Mesendoderm (in vitro differentiated cells): ENCODE results near the gene TTC34.

Source experiments
- DNase-seq: peaks from one replicate; pipeline ENCODE4 v3.0.0; 2013
- H2AK5ac ChIP-seq: 2 replicates; pipeline ENCODE4 v1.6.1; 2013; ENCODE audit warnings: low read length, inconsistent platforms
- H2BK120ac ChIP-seq: 2 replicates; pipeline ENCODE4 v1.6.1; 2013; ENCODE audit warnings: low read depth, mild to moderate bottlenecking, low read length, moderate library complexity, mixed read lengths
- H2BK15ac ChIP-seq: replicated peaks from 2 replicates; pipeline ENCODE4 v1.6.1; 2013; ENCODE audit warnings: low read depth, mild to moderate bottlenecking, moderate library complexity
- H2BK5ac ChIP-seq: 2 replicates; pipeline ENCODE4 v1.6.1; 2013; ENCODE audit warnings: low read length, inconsistent platforms
- H3K18ac ChIP-seq: 2 replicates; pipeline ENCODE4 v1.6.1; 2013; ENCODE audit warnings: mild to moderate bottlenecking, low read length, mixed read lengths
- H3K23ac ChIP-seq: one replicate; pipeline ENCODE4 v1.6.1; 2013; ENCODE audit warnings: low read length
- H3K27ac ChIP-seq: 2 replicates; pipeline ENCODE4 v1.5.1; 2013; ENCODE audit warnings: low read depth, mild to moderate bottlenecking, inconsistent platforms, low read length, moderate library complexity
- H3K27me3 ChIP-seq: 2 replicates; pipeline ENCODE4 v1.6.1; 2013; ENCODE audit warnings: low read length, control low read depth, mild to moderate bottlenecking, inconsistent platforms; ENCODE audit not compliant: insufficient read depth, poor library complexity
- H3K36me3 ChIP-seq: 2 replicates; pipeline ENCODE4 v1.6.1; 2013; ENCODE audit warnings: low read length, inconsistent platforms; ENCODE audit not compliant: control insufficient read depth, insufficient read depth
- H3K4ac ChIP-seq: one replicate; pipeline ENCODE4 v1.6.1; 2013; ENCODE audit warnings: low read depth, mild to moderate bottlenecking, low read length, moderate library complexity
- H3K4me1 ChIP-seq: 2 replicates; pipeline ENCODE4 v1.6.1; 2013; ENCODE audit warnings: low read depth, low read length, inconsistent platforms; ENCODE audit not compliant: control insufficient read depth
- H3K4me2 ChIP-seq: 2 replicates; pipeline ENCODE4 v1.6.1; 2013; ENCODE audit warnings: low read length
- H3K4me3 ChIP-seq: 2 replicates; pipeline ENCODE4 v1.5.1; 2013; ENCODE audit warnings: mild to moderate bottlenecking, low read length
- H3K56ac ChIP-seq: one replicate; pipeline ENCODE4 v1.6.1; 2013; ENCODE audit warnings: low read length
- H3K79me1 ChIP-seq: 2 replicates; pipeline ENCODE4 v1.6.1; 2013; ENCODE audit warnings: low read length, inconsistent platforms
- H3K79me2 ChIP-seq: 2 replicates; pipeline ENCODE4 v1.6.1; 2013; ENCODE audit warnings: mild to moderate bottlenecking, low read length; ENCODE audit not compliant: control insufficient read depth, insufficient read depth
- H3K9ac ChIP-seq: 2 replicates; pipeline ENCODE4 v1.6.1; 2013; ENCODE audit warnings: low read length, inconsistent platforms
- H4K5ac ChIP-seq: one replicate; pipeline ENCODE4 v1.6.1; 2013; ENCODE audit warnings: low read length
- H4K8ac ChIP-seq: one replicate; pipeline ENCODE4 v1.6.1; 2013; ENCODE audit warnings: low read depth, mild to moderate bottlenecking, control low read depth, low read length, moderate library complexity
- WGBS: extraction: QIAGEN DNeasy Blood & Tissue Kit; methylation state at CpG from one replicate; pipeline ENCODE4 v1.1.7; 2013; ENCODE audit warnings: low lambda C conversion rate, missing lambda C conversion rate; ENCODE audit not compliant: insufficient coverage; ENCODE audit errors: extremely low coverage; 5-methylcytosine and 5-hydroxymethylcytosine counted together

Gene TTC34

GRCh38 chr1:2805801-2806430 lies 4.4 kb upstream of the TTC34 start:
- no peaks in the 10 kb centered on the region for H3K79me1 ChIP-seq

GRCh38 chr1:2804628-2805351 lies 3.3 kb upstream of the TTC34 start:
- no peak overlapping the region for H3K4ac ChIP-seq
- no peak overlapping the region for H3K4me3 ChIP-seq
- H2BK5ac ChIP-seq = no peak overlapping the region
- H2BK120ac ChIP-seq = no peak overlapping the region
- no peak overlapping the region for H3K9ac ChIP-seq
- no peak for DNase-seq
- WGBS = no CpG with 5 or more reads among the region's 19 CpGs
- H3K4me1 ChIP-seq = no peaks in the 10 kb centered on the region
- H3K36me3 ChIP-seq = no peaks in the 10 kb centered on the region
- no peak overlapping the region for H3K27ac ChIP-seq
- H2AK5ac ChIP-seq = no peak overlapping the region
- no peaks in the 10 kb centered on the region for H3K79me1 ChIP-seq
- H2BK15ac ChIP-seq = no peak overlapping the region
- H3K56ac ChIP-seq = no peak overlapping the region
- H4K5ac ChIP-seq = no peak overlapping the region
- no peaks in the 10 kb centered on the region for H3K79me2 ChIP-seq
- H3K27me3 ChIP-seq = no peaks in the 10 kb centered on the region
- no peak overlapping the region for H3K4me2 ChIP-seq
- H3K18ac ChIP-seq = no peak overlapping the region
- H4K8ac ChIP-seq = no peak overlapping the region
- H3K23ac ChIP-seq = no peak overlapping the region

More at GRCh38 chr1:2805801-2806430, 4.4 kb upstream of the TTC34 start:
- Histone ChIP-seq H3K18ac (no peak overlapping the region), H3K4me3 (no peak overlapping the region), H2AK5ac (no peak overlapping the region), H4K5ac (no peak overlapping the region), H3K27me3 (no peaks in the 10 kb centered on the region), H3K4me2 (no peak overlapping the region), H2BK15ac (no peak overlapping the region), H3K4ac (no peak overlapping the region), H3K56ac (no peak overlapping the region), H3K23ac (no peak overlapping the region), H3K36me3 (no peaks in the 10 kb centered on the region), H3K9ac (no peak overlapping the region), H3K27ac (no peak overlapping the region), H3K4me1 (no peaks in the 10 kb centered on the region), H3K79me2 (no peaks in the 10 kb centered on the region), H2BK5ac (no peak overlapping the region), H4K8ac (no peak overlapping the region), H2BK120ac (no peak overlapping the region)
- no CpG with 5 or more reads among the region's 25 CpGs for WGBS
- no peak for DNase-seq

- H4K8ac ChIP-seq = no peak overlapping the region
- no peak overlapping the region for H2BK15ac ChIP-seq
- no peaks in the 10 kb centered on the region for H3K79me2 ChIP-seq
- no peak overlapping the region for H3K4me3 ChIP-seq
- DNase-seq = no peak
- H3K79me1 ChIP-seq = no peaks in the 10 kb centered on the region
- H3K18ac ChIP-seq = no peak overlapping the region
- H3K4me2 ChIP-seq = no peak overlapping the region
- H3K36me3 ChIP-seq = no peaks in the 10 kb centered on the region
- no peak overlapping the region for H3K9ac ChIP-seq
- WGBS = no CpG with 5 or more reads among the region's 19 CpGs
- H3K56ac ChIP-seq = no peak overlapping the region
- H3K4me1 ChIP-seq = no peaks in the 10 kb centered on the region
- no peaks in the 10 kb centered on the region for H3K27me3 ChIP-seq
- H2BK120ac ChIP-seq = no peak overlapping the region
- no peak overlapping the region for H2BK5ac ChIP-seq
- no peak overlapping the region for H3K27ac ChIP-seq
- no peak overlapping the region for H3K23ac ChIP-seq
- H2AK5ac ChIP-seq = no peak overlapping the region
- no peak overlapping the region for H3K4ac ChIP-seq
- H4K5ac ChIP-seq = no peak overlapping the region
These were observed 2.6 kb upstream of the TTC34 start for GRCh38 chr1:2803931-2804627.

GRCh38 chr1:2803086-2803930 lies 1.8 kb upstream of the TTC34 start:
- Histone ChIP-seq H3K79me1 (no peaks in the 10 kb centered on the region), H3K18ac (no peak overlapping the region), H2BK5ac (no peak overlapping the region), H3K4ac (no peak overlapping the region), H3K56ac (no peak overlapping the region), H3K23ac (no peak overlapping the region), H4K5ac (no peak overlapping the region), H2BK120ac (no peak overlapping the region), H4K8ac (no peak overlapping the region), H2BK15ac (no peak overlapping the region), H2AK5ac (no peak overlapping the region), H3K79me2 (no peaks in the 10 kb centered on the region), H3K4me1 (no peaks in the 10 kb centered on the region), H3K36me3 (no peaks in the 10 kb centered on the region), H3K9ac (no peak overlapping the region), H3K27me3 (no peaks in the 10 kb centered on the region), H3K4me3 (no peak overlapping the region), H3K4me2 (no peak overlapping the region), H3K27ac (no peak overlapping the region)
- no peak for DNase-seq
- no CpG with 5 or more reads among the region's 37 CpGs for WGBS

GRCh38 chr1:2802421-2802961 lies 998 bp upstream of the TTC34 start:
- Histone ChIP-seq H4K5ac (no peak overlapping the region), H3K4me2 (no peak overlapping the region), H2BK15ac (no peak overlapping the region), H3K4me3 (no peak overlapping the region), H3K4me1 (no peaks in the 10 kb centered on the region), H2BK120ac (no peak overlapping the region), H3K23ac (no peak overlapping the region), H3K4ac (no peak overlapping the region), H3K79me2 (no peaks in the 10 kb centered on the region), H3K36me3 (no peaks in the 10 kb centered on the region), H2AK5ac (no peak overlapping the region), H3K79me1 (no peaks in the 10 kb centered on the region), H3K27me3 (no peaks in the 10 kb centered on the region), H4K8ac (no peak overlapping the region), H2BK5ac (no peak overlapping the region), H3K18ac (no peak overlapping the region), H3K9ac (no peak overlapping the region), H3K56ac (no peak overlapping the region), H3K27ac (no peak overlapping the region)
- DNase-seq = no peak
- WGBS = no CpG with 5 or more reads among the region's 10 CpGs
